Fibroblast of lung (primary cell): ENCODE data around the gene IRF7. TPM values are rescaled to one million over a fixed set of nuclear protein-coding genes. Genes with fewer than 3 reads are reported as not detected.

Experiments used
- DNase-seq, 2 donors: peaks; one replicate each; pipeline versions ENCODE4 v3.0.0 to v3.0.0-alpha.2; 2010; ENCODE audit warnings: low read depth in 2 of 2
- H2AFZ ChIP-seq: 2 replicates; pipeline ENCODE4 v1.5.1; 2012; ENCODE audit warnings: low read length, control low read depth, inconsistent platforms
- H3K27ac ChIP-seq: 2 replicates; pipeline ENCODE4 v1.5.1; 2011; ENCODE audit warnings: low read length, control low read depth; ENCODE audit not compliant: insufficient read depth
- H3K27me3 ChIP-seq: 2 replicates; pipeline ENCODE4 v1.5.1; 2011; ENCODE audit warnings: mild to moderate bottlenecking, low read length; ENCODE audit not compliant: control insufficient read depth, insufficient read depth
- H3K36me3 ChIP-seq: 2 replicates; pipeline ENCODE4 v1.5.1; 2011; ENCODE audit warnings: low read length; ENCODE audit not compliant: control insufficient read depth, insufficient read depth
- H3K4me1 ChIP-seq: 2 replicates; pipeline ENCODE4 v1.5.1; 2011; ENCODE audit warnings: low read length; ENCODE audit not compliant: control insufficient read depth, insufficient read depth; ENCODE audit errors: extremely low read depth
- H3K4me2 ChIP-seq: 2 replicates; pipeline ENCODE4 v1.5.1; 2011; ENCODE audit warnings: low read length, control low read depth; ENCODE audit not compliant: insufficient read depth; ENCODE audit errors: extremely low read depth
- H3K4me3 ChIP-seq, 4 experiments: fragments of 200-600 bp in 1 of 4; sonication (generic) in 1 of 4; replicated peaks in 1 of 4; 2 replicates each; pipeline ENCODE4 v1.5.1; 2011 to 2016; ENCODE audit warnings: low read length in 4 of 4, low read depth in 3 of 4, mild to moderate bottlenecking in 3 of 4, control low read depth in 2 of 4, inconsistent platforms in 1 of 4, mixed read lengths in 1 of 4; ENCODE audit not compliant: insufficient read depth in 1 of 4; ENCODE audit errors: control extremely low read depth in 1 of 4
- H3K79me2 ChIP-seq: 2 replicates; pipeline ENCODE4 v1.5.1; 2012; ENCODE audit warnings: mild to moderate bottlenecking, low read length, inconsistent platforms; ENCODE audit not compliant: control insufficient read depth, insufficient read depth
- H3K9ac ChIP-seq: 2 replicates; pipeline ENCODE4 v1.5.1; 2011; ENCODE audit warnings: mild to moderate bottlenecking, low read length, control low read depth; ENCODE audit not compliant: insufficient read depth
- H3K9me3 ChIP-seq: 2 replicates; pipeline ENCODE4 v1.5.1; 2012; ENCODE audit warnings: low read depth, low read length; ENCODE audit not compliant: control insufficient read depth, insufficient read depth
- H4K20me1 ChIP-seq: 2 replicates; pipeline ENCODE4 v1.5.1; 2011; ENCODE audit warnings: low read length; ENCODE audit not compliant: control insufficient read depth, insufficient read depth; ENCODE audit errors: extremely low read depth
- CTCF ChIP-seq, 2 donors: IDR thresholded peaks in 1 of 2; conservative IDR thresholded peaks in 1 of 2; 1 replicate in 1 of 2; 2 replicates in 1 of 2; pipeline ENCODE4 v1.5.1; 2011 to 2012; ENCODE audit warnings: low read length in 2 of 2, control low read depth in 1 of 2, inconsistent platforms in 1 of 2, low read depth in 1 of 2, mild to moderate bottlenecking in 1 of 2
- EZH2 ChIP-seq: IDR thresholded peaks from 2 replicates; pipeline ENCODE4 v1.5.1; 2012; ENCODE audit warnings: low read length, control low read depth, mild to moderate bottlenecking; ENCODE audit errors: missing control alignments
- polyA plus RNA-seq, 2 donors: library from polyadenylated mRNA; depleted of rRNA in 1 of 2; stranded (reverse) in 1 of 2; unstranded in 1 of 2; fragments of >200 nt; gene quantifications; 2 replicates each; pipeline ENCODE4 v1.2.1, GENCODE V29; 2011 to 2012; ENCODE audit warnings: missing spikeins in 1 of 2
- total RNA-seq: library from RNA; depleted of rRNA; stranded (reverse); fragments of >200 nt; gene quantifications from 2 replicates; pipeline ENCODE4 v1.2.1, GENCODE V29; 2014

Gene IRF7
- total and polyA plus RNA-seq, 2 donors (not counting 1 experiment from before 2014, with no cell fraction given): 1.6 to 9.1 TPM

- no peaks in the 10 kb centered on the region for H3K4me1 ChIP-seq
- no peak overlapping the region for H3K4me2 ChIP-seq
- peaks cover 55% of the 10 kb centered on the region for H3K36me3 ChIP-seq
- H3K9me3 ChIP-seq: no peaks in the 10 kb centered on the region
- no peaks in the 10 kb centered on the region for H3K27me3 ChIP-seq
- no peaks in the 10 kb centered on the region for H4K20me1 ChIP-seq
- H2AFZ ChIP-seq: no peak overlapping the region
- TF ChIP-seq EZH2 (no peak), CTCF (conservative IDR thresholded peaks at IDR 0.05 in 1 of 2, IDR thresholded peaks at IDR 0.05 in 1 of 2; ENCODE audit: low read depth in 1 of 2, low read length in 2 of 2) (no peak)
- H3K79me2 ChIP-seq: no peaks in the 10 kb centered on the region
- no peak overlapping the region for H3K4me3 ChIP-seq
- DNase-seq: no peak
- no peak overlapping the region for H3K9ac ChIP-seq
- H3K27ac ChIP-seq: no peak overlapping the region
These were observed 10.2 kb downstream of the IRF7 start for GRCh38 chr11:605286-606129.

DNA sequence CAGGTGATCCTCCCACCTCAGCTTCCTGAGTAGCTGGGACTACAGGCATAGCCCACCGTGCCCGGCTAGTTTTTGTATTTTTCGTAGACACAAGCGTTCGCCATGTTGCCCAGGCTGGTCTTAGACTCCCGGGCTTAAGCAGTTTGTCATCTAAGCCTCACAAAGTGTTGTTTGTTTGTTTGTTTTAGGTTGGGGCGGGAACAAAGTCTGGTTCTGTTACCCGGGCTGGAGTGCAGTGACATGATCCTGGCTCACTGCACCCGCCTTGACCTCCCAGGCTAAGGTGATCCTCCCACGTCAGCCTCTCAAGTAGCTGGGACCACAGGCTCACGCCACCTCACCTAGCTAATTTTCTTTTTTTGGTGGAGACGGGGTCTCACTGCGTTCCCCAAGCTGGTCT, 12.6 kb downstream of the IRF7 start:
- TF ChIP-seq EZH2 (no peak), CTCF (conservative IDR thresholded peaks at IDR 0.05 in 1 of 2, IDR thresholded peaks at IDR 0.05 in 1 of 2; ENCODE audit: low read depth in 1 of 2, low read length in 2 of 2) (no peak)

GRCh38 chr11:601573-602245, 14.0 kb downstream of the IRF7 start:
- Histone ChIP-seq H3K4me2 (no peak overlapping the region), H3K4me1 (no peaks in the 10 kb centered on the region), H4K20me1 (no peaks in the 10 kb centered on the region), H3K36me3 (peaks cover 38% of the 10 kb centered on the region), H3K79me2 (peaks cover 1% of the 10 kb centered on the region), H3K27ac (no peak overlapping the region), H3K9ac (no peak overlapping the region), H3K9me3 (no peaks in the 10 kb centered on the region), H3K4me3 (no peak overlapping the region), H3K27me3 (no peaks in the 10 kb centered on the region), H2AFZ (no peak overlapping the region)
- TF ChIP-seq CTCF (conservative IDR thresholded peaks at IDR 0.05 in 1 of 2, IDR thresholded peaks at IDR 0.05 in 1 of 2; ENCODE audit: low read depth in 1 of 2, low read length in 2 of 2) (no peak), EZH2 (no peak)
- no peak for DNase-seq

More for the DNA sequence above, 12.6 kb downstream of the IRF7 start:
- DNase-seq: no peak
- Histone ChIP-seq H2AFZ (no peak overlapping the region), H3K36me3 (peaks cover 42% of the 10 kb centered on the region), H3K4me2 (no peak overlapping the region), H3K27ac (no peak overlapping the region), H3K27me3 (no peaks in the 10 kb centered on the region), H3K79me2 (no peaks in the 10 kb centered on the region), H3K4me1 (no peaks in the 10 kb centered on the region), H4K20me1 (no peaks in the 10 kb centered on the region), H3K9ac (no peak overlapping the region), H3K9me3 (no peaks in the 10 kb centered on the region), H3K4me3 (no peak overlapping the region)
